Measurements from ENCODE around the gene PAM.

Gene PAM

GRCh38 chr5:102910240-102911226 is 155.4 kb downstream of the PAM start:
- no peak overlapping the region for H3K4me3 ChIP-seq (ENCODE audit: low read depth, low read length)
- no peak for TF ChIP-seq CTCF (IDR thresholded peaks at IDR 0.05; ENCODE audit: borderline replicate concordance, insufficient read depth, low read depth, low read length)

GRCh38 chr5:102911973-102912372 is 156.9 kb downstream of the PAM start:
- TF ChIP-seq CTCF (IDR thresholded peaks at IDR 0.05; ENCODE audit: borderline replicate concordance, insufficient read depth, low read depth, low read length), result no peak
- no peak overlapping the region for H3K4me3 ChIP-seq (ENCODE audit: low read depth, low read length)

- no peak for TF ChIP-seq CTCF (IDR thresholded peaks at IDR 0.05; ENCODE audit: borderline replicate concordance, insufficient read depth, low read depth, low read length)
- H3K4me3 ChIP-seq (ENCODE audit: low read depth, low read length), result no peak overlapping the region
Observed at GRCh38 chr5:102916109-102916508, 161.0 kb downstream of the PAM start.

GRCh38 chr5:102918986-102919610 is 164.0 kb downstream of the PAM start:
- no peak overlapping the region for H3K4me3 ChIP-seq (ENCODE audit: low read depth, low read length)
- no peak for TF ChIP-seq CTCF (IDR thresholded peaks at IDR 0.05; ENCODE audit: borderline replicate concordance, insufficient read depth, low read depth, low read length)

GRCh38 chr5:102920762-102921161 is 165.7 kb downstream of the PAM start:
- TF ChIP-seq CTCF (IDR thresholded peaks at IDR 0.05; ENCODE audit: borderline replicate concordance, insufficient read depth, low read depth, low read length), result no peak
- H3K4me3 ChIP-seq (ENCODE audit: low read depth, low read length), result no peak overlapping the region

GRCh38 chr5:102921341-102922044 is 166.4 kb downstream of the PAM start:
- no peak overlapping the region for H3K4me3 ChIP-seq (ENCODE audit: low read depth, low read length)
- TF ChIP-seq CTCF (IDR thresholded peaks at IDR 0.05; ENCODE audit: borderline replicate concordance, insufficient read depth, low read depth, low read length), result no peak

Measured in GM12875 (cell line).